ENCODE measurements around the gene TMC4.
"Not testable (repeated sequence)": the region's sequence is repeated elsewhere in the genome, so short reads cannot be mapped to it uniquely, and the experiment has no call there.

TMC4 gene, protein sequence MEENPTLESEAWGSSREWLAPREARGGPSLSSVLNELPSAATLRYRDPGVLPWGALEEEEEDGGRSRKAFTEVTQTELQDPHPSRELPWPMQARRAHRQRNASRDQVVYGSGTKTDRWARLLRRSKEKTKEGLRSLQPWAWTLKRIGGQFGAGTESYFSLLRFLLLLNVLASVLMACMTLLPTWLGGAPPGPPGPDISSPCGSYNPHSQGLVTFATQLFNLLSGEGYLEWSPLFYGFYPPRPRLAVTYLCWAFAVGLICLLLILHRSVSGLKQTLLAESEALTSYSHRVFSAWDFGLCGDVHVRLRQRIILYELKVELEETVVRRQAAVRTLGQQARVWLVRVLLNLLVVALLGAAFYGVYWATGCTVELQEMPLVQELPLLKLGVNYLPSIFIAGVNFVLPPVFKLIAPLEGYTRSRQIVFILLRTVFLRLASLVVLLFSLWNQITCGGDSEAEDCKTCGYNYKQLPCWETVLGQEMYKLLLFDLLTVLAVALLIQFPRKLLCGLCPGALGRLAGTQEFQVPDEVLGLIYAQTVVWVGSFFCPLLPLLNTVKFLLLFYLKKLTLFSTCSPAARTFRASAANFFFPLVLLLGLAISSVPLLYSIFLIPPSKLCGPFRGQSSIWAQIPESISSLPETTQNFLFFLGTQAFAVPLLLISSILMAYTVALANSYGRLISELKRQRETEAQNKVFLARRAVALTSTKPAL
- total RNA-seq: 0.31 to 1.9 reads per million in 2 donors

DNA sequence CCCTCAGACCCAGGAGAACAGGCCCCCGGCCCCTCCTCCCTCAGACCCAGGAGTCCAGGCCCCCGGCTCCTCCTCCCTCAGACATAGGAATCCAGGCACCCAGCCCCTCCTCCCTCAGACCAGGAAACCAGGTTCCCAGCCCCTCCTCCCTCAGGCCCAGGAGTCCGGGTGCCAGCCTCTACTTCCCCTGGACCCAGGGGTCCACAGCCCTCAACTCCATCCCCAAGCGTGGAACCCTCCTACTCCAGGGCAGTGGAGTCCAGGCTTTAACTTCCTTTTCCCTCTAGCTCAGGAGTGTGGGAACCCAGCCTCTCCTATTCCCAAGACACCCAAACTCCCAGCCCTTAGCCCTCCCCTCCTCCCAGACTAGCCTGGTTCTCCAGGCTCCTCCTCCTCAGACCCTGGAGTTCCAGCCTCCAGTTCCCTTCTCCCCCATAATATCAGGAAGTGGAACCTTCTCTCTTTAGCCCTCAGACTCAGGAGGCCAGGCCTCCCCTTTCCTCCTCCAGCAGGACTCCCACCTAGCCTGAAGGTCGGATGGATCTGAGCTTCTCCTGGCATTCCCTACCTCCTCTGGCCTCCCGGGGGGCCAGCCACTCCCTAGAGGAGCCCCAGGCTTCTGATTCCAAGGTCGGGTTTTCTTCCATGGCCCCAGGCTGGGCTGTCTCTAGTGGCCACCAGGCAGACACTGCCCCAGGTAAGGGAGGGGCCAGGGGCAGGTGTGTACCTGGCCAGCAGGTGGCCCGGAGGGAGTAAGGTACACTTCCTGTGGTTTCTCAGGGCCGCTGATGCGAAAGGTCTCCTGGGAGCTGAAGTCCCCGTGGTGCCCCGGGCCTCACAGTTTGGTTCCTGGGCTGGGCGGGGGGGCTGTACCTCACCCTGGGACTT lies at the start of gene TMC4:
TMC4 (minus strand) TSS at position 690 of the 888 bp plus-strand sequence; CDS start at position 647, 43 bp downstream.
- DNase-seq: no peak

GRCh38 chr19:54221947-54222346 lies 49.0 kb upstream of the TMC4 start:
- not testable (repeated sequence) for DNase-seq

- DNase-seq: not testable (repeated sequence)
Measured at GRCh38 chr19:54219702-54220101, 46.7 kb upstream of the TMC4 start.

- DNase-seq: no peak
Measured at GRCh38 chr19:54218960-54219661, 46.2 kb upstream of the TMC4 start.

- DNase-seq: no peak
Measured at GRCh38 chr19:54218259-54218658, 45.3 kb upstream of the TMC4 start.

DNA sequence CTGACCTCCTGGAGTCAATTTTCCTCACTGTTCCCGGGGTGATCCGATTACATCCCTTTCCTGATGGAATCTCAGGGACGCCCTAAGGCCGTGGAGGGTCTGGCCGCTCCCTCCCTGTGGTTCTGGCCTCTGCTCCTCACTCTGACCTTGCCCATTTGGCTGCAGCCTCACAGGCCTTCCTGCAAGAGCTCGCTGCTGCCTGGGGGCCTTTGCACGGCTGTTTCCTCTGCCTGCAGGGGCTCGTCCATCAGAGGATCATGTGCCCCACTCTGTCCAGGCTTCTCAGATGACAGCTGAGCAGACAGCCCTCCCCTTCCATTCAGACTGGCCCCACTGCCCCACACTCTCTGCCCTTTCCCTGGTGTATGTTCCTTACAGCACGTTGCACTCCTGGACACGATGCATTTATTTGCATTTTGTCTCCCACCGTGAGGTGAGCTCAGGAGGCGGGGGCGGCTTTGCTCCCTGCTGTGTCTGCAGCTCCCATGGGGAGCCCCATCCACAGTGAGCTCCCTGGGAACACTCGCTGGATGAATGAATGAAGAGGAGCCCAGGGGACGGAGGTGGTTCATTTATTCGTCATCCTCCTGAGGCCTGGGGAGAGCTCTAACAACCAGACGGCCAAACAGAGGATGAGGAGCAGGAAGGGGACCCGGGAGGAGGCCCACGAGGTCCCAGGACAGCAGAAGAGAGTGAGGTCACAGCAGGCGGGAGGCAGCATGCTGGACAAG lies 44.7 kb upstream of the TMC4 start:
- not testable (repeated sequence) for DNase-seq

- DNase-seq: no peak
Measured at GRCh38 chr19:54216869-54217268, 43.9 kb upstream of the TMC4 start.

- not testable (repeated sequence) for DNase-seq
Measured at GRCh38 chr19:54214734-54215133, 41.8 kb upstream of the TMC4 start.

DNA sequence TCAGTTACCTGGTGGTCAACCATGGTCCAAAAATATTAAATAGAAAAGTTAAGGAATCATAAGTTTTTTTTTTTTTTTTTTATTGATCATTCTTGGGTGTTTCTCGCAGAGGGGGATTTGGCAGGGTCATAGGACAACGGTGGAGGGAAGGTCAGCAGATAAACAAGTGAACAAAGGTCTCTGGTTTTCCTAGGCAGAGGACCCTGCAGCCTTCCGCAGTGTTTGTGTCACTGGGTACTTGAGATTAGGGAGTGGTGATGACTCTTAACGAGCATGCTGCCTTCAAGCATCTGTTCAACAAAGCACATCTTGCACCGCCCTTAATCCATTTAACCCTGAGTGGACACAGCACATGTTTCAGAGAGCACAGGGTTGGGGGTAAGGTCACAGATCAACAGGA lies 41.3 kb upstream of the TMC4 start:
- DNase-seq: not testable (repeated sequence)

DNA sequence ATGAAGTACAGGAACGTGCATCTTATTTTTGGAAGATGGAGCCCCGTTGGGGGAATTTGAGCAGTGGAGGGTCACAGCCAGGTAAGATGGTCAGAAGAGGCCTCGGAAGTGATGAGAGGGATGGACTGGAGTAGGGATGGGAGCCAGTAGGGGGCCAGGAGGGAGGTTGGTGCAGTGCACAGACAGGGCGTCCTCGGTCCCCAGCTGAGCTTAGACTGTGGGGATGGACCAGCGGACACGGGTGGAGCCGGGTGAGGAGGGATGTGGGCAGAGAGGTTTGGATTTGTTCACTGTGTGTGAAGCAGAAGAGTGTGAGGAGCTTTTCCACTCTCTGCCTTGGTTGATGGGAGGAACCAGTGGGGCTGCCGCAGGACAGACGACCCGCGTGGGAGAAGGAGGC lies 38.3 kb upstream of the TMC4 start:
- no peak for DNase-seq

DNA sequence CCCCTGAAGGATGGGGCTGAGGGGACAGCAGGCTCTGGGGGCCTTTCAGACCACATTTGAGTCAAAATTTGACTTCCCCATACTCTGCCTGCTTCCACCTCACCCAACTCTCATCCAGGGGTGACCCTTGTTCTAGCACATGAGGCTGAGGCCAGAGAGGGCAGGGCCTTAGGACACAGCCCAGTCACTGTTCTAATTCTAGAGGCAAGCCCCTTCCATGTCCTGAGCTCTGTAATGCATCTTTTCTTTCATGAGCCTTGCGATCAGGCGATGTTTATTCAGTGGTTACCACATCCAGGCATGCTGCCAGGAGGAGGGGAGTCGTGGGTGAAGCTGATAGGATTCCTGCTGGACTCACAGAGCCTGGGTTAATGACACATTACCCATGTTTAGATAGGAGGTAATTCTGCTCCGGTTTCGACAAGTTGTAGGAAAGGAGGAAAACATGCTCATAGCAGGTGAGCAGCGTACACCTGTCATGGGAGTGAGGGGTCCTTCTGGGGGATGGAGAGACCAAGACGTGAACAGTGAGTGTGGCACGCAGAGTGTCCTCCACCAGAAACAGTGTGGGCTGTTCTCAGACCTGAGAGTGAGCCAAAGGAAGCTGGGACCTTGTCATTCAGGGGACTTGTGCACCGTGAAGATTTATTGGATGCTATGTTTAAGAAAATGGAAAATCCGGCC lies 37.0 kb upstream of the TMC4 start:
- peak in 2 of 5 experiments; percentile 28 to 50 for DNase-seq

GRCh38 chr19:54209058-54209810 lies 36.3 kb upstream of the TMC4 start:
- no peak for DNase-seq

GRCh38 chr19:54208784-54209057 lies 35.8 kb upstream of the TMC4 start:
- no peak for DNase-seq

DNA sequence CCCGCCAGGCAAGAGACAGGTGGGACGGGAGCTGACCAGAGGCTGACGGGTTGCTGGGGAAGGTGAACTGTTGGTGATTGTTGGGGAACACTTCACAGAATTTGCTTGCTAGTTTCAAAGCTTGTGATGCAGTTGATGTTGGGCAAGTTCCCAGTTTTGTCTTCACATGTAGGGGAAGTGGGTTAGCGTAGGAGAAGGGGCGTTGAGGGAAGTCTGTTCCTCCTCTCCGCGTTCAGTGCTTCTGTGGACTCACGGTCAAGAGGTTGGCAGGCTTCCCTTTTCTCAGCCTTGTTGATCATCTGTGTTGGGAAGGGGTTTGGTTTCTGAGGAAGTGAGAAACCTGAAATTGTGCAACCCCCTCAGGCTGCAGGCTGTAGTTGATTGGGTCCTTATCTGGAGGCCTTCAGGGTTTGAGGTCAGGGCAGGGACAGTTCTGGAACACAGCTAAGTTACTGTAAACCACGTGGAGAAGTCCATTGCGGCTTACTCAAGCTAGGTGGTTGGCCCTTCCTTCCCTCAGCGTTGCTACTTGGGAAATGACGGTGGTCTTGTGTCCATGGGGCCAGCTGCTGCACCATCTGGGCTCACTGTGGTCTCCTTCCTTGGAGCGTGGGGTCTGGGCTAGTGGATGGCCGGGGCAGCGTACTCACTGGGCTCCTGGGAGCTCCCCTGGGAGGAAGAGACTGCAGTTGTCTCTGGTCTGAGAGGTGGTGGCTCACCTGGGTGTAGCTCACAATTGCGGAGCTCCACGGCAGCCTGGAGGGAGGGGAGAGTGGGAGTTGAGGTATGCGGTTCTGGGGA lies 35.2 kb upstream of the TMC4 start:
- DNase-seq: peak in 2 of 5 experiments; percentile 28 to 72

GRCh38 chr19:54207676-54207982 lies 34.7 kb upstream of the TMC4 start:
- no peak for DNase-seq

GRCh38 chr19:54207193-54207592 lies 34.2 kb upstream of the TMC4 start:
- DNase-seq: not testable (repeated sequence)

DNA sequence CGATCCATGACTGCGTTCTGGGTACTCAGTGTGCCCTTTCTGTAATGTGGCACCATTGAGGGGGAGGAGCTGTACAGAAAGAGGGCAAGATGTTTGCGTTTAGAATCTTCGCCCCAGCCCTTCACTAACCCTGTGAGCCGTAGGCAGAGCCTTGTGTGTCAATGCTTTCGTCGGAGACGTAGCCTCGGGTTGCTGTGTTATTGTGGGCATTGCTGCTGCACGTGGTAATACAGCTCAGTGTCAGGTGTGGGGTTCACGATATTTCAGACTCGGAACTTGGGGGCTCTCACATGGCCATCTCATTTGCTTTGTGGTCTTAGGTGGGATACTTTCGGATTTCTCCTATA lies 33.8 kb upstream of the TMC4 start:
- no peak for DNase-seq

- no peak for DNase-seq
Measured at GRCh38 chr19:54206030-54206830, 33.3 kb upstream of the TMC4 start.

Measured in T-helper 2 cell (primary cell).